HG03558 (cell line): Measurements from ENCODE around the gene BCKDHA.
"Not testable (repeated sequence)": the region's sequence is repeated elsewhere in the genome, so short reads cannot be mapped to it uniquely, and the experiment has no call there.

Experiments
- ATAC-seq: cut with Tn5 transposase; IDR thresholded peaks from one replicate; pipeline ENCODE4 v1.9.1; 2021; ENCODE audit warnings: moderate number of reproducible peaks; ENCODE audit not compliant: unreplicated experiment; ENCODE audit errors: extremely low read depth

The BCKDHA gene

GRCh38 chr19:41441321-41441945 lies 43.8 kb downstream of the BCKDHA start:
- ATAC-seq, result no peak

GRCh38 chr19:41442473-41443355 lies 45.1 kb downstream of the BCKDHA start, which contains the start of gene ERICH4:
TSS of gene ERICH4 (plus strand) at chr19:41443156. CDS start at chr19:41443170, 14 bp downstream.
- no peak for ATAC-seq

DNA sequence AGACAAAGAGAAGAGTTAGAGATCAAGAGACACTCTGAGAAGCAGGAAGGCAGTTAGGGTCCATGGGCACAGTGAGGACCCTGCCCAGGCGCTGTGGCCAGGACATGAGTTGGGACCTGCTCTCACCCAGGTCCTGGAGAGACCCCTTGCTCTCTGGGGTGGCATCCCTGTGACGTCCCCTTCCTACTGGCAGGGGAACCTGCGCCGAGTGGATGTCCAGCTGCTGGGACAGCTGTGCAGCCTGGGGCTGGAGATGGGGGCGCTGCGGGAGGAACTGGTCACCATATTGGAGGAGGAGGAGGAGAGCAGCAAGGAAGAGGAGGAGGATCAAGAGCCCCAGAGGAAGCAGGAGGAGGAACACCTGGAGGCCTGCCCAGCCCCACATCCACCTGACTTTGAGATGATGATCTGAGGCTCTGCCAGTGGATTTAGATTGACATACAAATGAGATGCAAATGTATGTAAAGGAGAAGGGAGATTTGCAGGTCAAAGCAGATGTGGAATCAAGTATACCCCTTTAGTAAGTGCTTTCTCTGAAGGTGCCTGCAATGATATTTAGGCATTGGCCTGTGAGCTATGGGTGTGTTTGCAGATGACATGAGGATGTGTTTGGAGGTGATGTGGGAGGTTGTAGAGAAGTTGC lies 46.3 kb downstream of the BCKDHA start:
- ATAC-seq, result no peak

GRCh38 chr19:41445575-41445974 lies 48.0 kb downstream of the BCKDHA start:
- no peak for ATAC-seq

DNA sequence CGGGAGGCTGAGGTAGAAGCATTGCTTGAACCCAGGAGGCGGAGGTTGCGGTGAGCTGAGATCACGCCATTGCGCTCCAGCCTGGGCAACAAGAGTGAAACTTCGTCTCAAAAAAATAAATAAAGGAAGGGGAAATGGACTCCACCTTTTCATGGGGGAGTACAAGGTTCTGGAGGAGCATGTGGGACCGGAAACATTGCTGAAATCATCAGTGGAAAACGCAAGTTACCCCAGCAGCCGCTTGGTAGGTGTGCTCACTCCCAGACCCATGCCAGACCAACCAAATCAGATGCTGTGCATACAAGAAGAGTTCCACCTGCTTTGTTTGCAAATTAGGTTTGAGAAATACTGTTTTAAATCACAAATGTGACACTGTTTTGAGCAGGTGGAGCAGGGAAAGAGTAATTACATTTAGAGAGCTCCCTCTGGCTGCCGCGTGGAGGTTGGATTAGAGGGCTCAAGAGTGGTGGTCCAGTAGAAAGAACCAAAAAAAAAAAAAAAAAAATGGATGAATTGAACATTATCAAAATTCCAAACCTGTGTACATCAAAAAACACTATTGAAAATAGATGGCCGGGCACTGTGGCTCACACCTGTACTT lies 50.2 kb downstream of the BCKDHA start:
- ATAC-seq, result no peak

GRCh38 chr19:41449079-41449864 lies 51.7 kb downstream of the BCKDHA start:
- ATAC-seq, result no peak

DNA sequence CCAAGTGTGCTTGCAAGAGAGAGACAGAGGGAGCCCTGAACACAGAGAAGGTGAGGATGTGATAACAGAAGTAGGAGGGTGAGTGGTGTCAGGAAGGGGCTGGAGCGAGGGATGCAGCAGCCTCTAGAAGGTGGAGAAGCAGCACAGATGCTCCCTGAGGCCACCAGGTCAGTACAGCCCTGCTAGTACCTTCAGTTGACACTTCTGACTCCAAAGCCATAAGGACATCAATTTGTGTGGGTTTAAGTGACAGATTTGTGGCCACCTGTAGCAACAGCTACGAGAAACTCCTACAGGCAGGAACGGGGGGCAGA lies 52.2 kb downstream of the BCKDHA start:
- ATAC-seq, result no peak

DNA sequence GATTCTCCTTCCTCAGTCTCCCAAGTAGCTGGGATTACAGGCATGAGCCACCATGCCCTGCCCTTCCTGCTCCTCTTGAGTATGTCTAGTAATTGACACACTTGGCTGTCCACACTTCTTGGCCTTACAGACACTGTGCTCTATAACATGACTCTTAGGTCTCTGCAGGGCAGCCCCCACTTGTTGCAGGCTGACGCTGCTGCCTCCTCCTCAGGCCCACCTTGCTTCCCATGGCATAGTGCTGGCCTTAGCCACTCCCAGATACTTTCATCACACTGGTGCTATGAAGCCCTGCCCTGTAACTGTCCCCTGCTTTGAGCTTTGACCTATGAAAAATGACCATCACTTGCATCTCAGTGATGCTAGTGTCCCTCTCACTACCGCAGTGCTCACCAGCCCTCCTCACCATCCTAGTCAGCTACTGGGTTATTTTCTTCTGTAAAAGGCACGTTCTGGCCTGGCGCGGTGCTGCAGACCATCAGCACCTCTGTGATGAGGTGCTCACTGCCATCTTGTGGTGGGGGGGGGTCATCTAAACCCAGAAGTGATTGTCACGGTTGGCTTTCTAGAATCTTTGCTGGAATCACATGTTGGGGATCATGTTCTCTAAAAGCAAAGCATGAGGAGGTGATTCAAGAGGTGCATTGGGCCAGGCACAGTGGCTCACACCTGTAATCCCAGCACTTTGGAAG lies 55.1 kb downstream of the BCKDHA start:
- no peak for ATAC-seq

DNA sequence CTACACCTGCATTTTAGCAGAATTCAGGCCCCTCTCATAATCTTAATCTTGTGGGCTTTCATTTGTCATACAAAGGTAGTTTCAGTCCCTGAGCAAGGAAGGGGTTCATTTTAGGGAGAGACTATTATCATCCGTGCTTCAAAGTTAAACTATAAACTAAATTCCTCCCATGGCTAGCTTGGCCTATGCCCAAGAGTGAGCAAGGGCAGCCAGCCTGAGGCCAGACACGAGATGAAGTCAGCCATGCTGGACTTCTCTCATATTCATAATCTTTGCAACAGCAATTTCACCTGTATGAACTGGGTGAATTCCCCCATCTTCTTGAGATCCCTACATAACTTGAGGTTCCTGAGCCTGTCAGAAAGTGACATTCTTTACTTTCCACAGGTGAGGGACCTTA lies 58.3 kb downstream of the BCKDHA start:
- ATAC-seq, result no peak

GRCh38 chr19:41456342-41456918 lies 58.8 kb downstream of the BCKDHA start:
- ATAC-seq, result no peak

DNA sequence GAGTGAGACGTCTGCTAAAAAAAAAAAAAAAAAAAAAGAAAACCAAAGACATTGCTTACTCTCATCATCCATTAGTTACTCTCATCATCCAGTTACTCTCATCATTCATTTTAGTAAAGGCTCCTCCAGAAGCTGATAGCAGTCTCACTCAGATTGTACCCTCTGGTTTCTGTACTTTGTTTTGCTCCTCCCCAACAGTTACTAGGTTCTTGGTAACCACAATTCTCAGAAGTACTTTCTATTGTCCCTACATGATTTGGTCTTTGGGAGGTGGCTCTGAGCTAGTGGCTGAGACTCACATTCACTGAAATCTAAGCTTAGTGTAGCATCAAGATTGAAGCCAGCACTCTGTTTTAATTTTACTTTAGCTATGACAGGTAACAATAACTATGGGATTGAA lies 59.6 kb downstream of the BCKDHA start:
- no peak for ATAC-seq

GRCh38 chr19:41462497-41462896 lies 64.9 kb downstream of the BCKDHA start:
- ATAC-seq, result no peak

GRCh38 chr19:41463257-41464256 lies 65.9 kb downstream of the BCKDHA start:
- not testable (repeated sequence) for ATAC-seq
